ENCODE results near the gene ZNHIT2.

Gene ZNHIT2

DNA sequence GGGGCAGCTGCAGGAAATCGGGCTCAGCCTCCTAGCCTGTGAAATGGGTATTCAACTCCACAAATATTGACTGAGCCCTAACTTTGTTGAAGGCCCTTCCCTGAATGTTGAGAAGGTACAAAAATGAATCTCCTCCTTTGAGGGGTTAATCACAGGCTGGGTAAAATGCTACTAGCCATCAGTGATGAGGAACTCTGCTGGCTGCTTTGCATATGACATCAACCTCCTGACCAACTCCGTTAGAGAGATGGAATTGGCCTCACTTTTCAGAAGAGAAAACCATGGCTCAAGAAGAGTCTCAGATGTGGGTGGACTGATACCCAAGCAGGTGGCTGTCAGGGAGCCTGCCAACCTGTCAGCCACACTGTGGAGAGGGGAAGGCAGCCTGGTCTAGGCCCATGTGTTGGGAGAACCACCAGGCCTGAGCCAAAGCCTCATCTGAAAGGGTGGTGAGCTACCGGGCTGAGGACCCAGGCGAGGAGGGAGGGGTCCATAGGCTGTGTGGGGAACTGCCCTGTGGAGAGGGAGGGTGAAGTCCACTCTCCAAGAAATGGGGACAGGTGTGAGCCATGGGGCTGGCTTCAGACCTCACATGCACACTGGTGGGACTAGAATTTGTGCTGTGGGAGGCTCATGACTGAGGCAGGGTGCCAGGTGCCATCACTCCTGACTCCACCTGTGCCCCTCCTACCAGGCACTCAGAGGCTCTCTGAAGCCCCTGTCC, 45.4 kb downstream of the ZNHIT2 start:
- no peak for DNase-seq (ENCODE audit: low spot score)

GRCh38 chr11:65069217-65069616, 48.3 kb downstream of the ZNHIT2 start:
- no peak for DNase-seq (ENCODE audit: low spot score)

GRCh38 chr11:65067446-65067845, 50.1 kb downstream of the ZNHIT2 start:
- no peak for DNase-seq (ENCODE audit: low spot score)

- DNase-seq (ENCODE audit: low spot score), result no peak
Observed at GRCh38 chr11:65066805-65067291, 50.7 kb downstream of the ZNHIT2 start.
